COLO668 (cell line): ENCODE measurements around the gene KLLN.
"Not testable (repeated sequence)": the region's sequence is repeated elsewhere in the genome, so short reads cannot be mapped to it uniquely, and the experiment has no call there.

Experiments used
- DNase-seq: peaks from one replicate; lab custom pipeline; 2025; ENCODE audit not compliant: unreplicated experiment; lab: John Stamatoyannopoulos, UW

Gene KLLN

GRCh38 chr10:87863053-87863943 is at the start of gene KLLN, which contains the start of gene PTEN:
KLLN (minus strand) TSS chr10:87863533; CDS start chr10:87862487, 1,046 bp downstream.
PTEN (plus strand) TSS chr10:87863625; CDS start chr10:87864470, 845 bp downstream.
- DNase-seq = peak; percentile 88

DNA sequence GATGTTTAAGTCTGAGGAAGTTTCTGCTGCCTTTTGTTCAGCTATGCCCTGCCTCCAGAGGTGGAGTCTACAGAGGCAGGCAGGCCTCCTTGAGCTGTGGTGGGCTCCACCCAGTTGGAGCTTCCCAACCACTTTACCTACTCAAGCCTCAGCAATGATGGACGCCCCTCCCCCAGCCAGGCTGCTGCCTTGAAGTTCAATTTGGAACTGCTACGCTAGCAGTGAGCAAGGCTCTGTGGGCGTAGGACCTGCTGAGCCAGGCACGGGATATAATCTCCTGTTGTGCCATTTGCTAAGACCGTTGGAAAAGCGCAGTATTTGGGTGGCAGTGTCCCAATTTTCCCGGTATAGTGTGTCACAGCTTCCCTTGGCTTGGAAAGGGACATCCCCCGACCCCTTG is 40.1 kb upstream of the KLLN start:
- not testable (repeated sequence) for DNase-seq

DNA sequence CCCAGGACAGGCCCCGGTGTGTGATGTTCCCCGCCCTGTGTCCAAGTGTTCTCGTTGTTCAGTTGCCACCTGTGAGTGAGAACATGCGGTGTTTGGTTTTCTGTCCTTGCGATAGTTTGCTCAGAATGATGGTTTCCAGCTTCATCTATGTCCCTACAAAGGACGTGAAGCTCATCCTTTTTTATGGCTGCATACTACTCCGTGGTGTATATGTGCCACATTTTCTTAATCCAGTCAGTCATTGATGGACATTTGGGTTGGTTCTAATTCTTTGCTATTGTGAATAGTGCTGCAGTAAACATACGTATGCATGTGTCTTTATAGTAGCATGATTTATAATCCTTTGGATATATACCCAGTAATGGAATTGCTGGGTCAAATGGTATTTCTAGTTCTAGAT is 34.6 kb upstream of the KLLN start:
- not testable (repeated sequence) for DNase-seq

- no peak for DNase-seq
Observed at GRCh38 chr10:87896216-87896615, 32.9 kb upstream of the KLLN start.

- DNase-seq = no peak
Observed at GRCh38 chr10:87895430-87895829, 32.1 kb upstream of the KLLN start.

DNA sequence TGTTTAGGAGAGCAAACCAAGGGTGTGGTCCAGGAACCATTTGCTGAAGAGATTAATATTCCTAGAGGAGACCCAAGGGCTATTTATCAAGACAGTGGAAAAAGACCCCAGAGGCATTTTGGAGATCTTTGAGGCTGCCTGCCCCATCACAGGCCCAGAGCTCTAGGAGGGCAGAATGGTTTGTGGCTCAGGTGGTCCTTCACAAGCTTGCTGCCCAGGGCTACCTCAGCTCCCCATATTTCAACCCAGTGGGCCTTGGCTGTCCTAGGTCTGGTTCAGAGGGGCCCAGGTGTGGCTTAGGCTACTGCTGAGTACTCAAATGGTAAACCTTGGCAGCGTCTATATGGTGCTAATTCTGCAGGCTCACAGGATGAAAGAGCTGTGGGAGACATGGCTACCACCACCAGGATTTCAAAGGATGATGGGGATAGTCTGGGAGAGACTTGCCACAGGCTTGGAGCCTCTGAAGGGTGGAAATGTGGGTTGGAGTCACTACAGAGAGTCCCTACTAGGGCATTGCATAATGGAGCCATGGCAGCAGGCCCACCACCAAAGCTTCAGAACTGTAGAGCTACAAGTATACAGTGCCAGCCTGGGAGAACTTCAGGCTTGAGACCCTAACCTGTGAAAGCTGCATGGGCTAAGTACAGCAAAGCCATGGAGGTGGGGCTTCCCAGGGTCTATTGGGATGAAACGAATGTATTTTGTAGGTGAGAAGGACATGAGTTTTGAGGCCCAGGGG is 24.4 kb upstream of the KLLN start:
- no peak for DNase-seq

DNA sequence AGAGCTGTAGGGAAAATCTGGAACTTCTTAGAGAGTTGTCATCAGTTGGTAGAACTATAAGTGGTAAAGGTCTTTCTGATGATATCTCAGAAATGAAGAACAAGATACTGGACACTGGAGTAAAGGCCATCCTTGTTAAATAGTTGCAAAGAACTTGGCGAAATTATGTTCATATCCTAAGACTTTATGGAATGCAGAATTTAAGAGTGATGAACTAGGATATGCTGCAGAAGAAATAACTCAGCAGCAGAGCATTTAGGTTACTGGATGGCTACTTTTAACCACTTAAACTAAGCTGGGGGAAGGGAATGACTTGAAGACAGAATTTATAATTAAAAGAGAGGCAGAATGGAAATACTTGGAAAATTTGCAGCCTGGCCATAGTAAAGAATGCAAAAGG is 23.8 kb upstream of the KLLN start:
- no peak for DNase-seq

- no peak for DNase-seq
Observed at GRCh38 chr10:87886635-87887034, 23.3 kb upstream of the KLLN start.

DNA sequence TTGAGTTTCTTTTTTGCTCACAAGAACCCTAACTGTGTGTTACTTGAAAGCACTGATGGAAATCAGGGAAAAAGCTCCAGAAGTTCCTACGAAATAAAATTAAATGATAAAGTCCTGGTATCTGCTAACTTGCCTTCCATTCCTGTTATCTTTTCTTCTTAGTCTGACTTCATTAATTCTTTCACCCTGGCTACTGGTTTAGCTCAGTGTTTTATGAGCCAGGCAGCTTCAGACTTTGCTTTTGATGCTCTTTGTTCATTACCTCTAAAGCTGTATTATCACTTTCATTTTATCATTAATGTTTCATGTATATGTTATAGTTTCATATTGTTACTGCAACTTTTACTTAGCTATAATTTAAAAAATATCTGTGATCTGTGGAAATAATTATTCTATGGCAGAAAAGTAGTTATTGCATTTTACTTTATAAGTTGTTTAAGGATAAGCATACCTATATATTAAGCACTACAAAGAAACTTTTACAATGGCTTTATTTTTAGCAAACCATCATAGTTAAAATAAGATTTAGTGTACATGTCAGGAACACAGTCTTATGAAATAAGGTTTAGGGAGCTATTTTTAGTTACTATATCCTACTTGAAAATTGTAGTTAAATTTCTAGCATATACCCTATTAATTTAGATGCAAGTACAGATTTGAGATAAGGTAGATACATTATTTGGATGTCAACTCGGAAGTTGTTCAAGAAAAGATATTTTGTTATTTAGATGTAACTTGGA is 19.4 kb upstream of the KLLN start:
- DNase-seq = no peak

DNA sequence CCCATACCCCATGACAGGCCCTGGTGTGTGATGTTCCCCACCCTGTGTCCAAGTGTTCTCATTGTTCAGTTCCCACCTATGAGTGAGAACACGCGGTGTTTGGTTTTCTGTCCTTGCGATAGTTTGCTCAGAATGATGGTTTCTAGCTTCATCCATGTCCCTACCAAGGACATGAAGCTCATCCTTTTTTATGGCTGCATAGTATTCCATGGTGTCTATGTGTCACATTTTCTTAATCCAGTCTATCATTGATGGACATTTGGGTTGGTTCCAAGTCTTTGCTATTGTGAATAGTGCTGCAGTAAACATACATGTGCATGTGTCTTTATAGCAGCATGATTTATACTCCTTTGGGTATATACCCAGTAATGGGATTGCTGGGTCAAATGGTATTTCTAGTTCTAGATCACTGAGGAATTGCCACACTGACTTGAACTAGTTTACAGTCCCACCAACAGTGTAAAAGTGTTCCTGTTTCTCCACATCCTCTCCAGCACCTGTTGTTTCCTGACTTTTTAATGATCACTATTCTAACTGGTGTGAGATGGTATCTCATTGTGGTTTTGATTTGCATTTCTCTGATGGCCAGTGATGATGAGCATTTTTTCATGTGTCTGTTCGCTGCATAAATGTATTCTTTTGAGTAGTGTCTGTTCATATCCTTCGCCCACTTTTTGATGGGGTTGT is 18.2 kb upstream of the KLLN start:
- DNase-seq = not testable (repeated sequence)

DNA sequence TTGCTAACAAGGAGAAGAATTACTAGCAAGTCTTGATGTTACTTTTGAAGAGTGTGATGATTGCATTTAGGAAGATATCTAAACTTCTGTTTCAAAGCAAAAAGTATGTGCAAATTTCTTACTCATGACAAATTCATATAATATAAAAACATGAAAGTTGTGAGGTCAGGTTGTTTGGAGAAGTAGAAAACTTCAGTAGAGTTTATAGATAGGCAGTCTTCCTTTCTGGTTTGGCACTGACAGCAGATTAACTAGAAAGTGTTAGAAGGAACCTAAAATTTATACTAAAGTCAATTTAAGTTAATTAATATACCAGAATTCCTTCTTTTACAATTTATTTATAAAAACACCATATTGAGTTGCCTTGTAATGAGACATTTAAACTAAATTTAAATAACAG is 17.0 kb upstream of the KLLN start:
- no peak for DNase-seq

DNA sequence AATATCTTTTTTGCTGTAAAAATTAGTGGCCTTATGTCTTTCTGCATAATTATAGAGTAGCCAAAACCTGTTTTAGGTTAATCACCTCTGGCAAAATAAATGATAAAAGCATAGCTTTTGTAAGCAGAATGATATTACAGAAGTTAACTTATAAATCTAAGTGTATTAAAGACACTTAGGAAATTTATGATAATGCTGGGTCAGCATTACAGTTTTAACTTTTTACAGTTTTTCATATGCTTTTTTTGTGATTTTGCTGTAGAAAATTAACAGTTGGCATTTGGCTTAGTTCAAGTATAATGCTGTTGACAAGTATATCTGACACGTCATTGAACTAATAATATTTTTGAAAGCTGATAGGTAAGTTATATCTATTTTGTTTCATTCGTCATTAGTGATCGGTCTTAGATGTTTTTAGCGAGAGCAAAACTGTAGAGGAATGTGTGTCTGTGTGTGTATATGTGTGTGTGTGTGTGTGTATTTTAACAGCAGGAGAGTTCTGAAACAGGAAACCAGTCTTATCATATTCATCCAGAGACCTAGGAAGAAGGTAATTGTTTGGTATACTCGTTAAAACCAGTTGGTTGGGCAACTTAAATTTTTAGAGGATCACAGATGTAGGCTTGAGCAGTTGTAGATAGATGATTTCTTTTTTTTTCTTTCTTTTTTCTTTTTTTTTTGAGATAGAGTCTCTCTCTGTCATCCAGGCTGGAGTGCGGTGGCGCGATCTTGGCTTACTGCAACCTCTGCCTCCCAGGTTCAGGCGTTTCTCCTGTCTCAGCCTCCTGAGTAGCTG is 15.5 kb upstream of the KLLN start:
- no peak for DNase-seq

DNA sequence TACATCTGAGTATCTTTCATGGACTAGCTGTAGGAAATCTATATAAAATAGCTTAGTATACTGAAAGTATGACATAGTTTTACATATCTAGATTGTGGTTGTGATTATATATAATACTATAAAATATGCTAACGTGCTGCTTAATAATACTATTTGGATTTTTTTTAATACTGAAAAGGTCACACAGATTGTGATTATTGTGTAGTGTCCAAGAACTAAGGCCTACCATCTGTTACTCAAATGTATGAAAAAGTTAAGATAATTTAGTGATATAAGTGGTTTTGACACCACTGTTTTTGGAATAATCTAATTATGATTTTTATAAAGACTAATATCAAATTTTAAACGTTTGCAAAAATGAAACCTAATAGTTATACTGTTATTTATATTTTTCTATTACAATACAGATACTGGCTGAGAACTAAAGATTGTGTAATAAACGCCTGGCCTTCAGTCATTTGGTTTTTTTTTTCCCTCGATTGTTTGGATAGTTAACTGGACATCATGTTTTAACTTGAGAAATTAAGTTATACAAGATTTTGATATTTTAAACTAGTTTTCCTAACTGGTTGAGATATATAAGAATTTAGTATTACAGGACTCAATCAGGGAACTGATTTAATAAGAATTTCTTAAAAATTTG is 12.7 kb upstream of the KLLN start:
- no peak for DNase-seq

DNA sequence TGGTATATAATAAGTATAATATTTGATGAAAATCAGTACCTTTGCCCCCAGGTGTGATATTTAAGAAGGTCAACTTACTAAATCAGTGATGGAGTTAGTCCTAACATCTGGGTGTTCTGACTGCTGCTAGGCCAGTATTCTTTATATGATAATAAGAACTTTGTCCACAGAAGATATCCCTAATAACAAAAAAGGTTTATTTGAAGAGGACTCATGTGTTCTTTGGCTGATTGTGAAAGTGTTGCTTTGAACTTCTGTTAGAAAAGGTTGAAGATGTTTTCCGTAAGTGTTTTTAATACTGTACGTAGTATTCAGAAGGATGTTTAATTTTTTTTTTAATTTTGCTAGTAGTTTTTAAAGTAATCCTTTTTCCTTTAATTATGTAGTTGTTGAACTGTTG is 10.3 kb upstream of the KLLN start:
- DNase-seq = no peak

- no peak for DNase-seq
Observed at GRCh38 chr10:87872828-87873227, 9.5 kb upstream of the KLLN start.

- no peak for DNase-seq
Observed at GRCh38 chr10:87869773-87870551, 6.6 kb upstream of the KLLN start.

DNA sequence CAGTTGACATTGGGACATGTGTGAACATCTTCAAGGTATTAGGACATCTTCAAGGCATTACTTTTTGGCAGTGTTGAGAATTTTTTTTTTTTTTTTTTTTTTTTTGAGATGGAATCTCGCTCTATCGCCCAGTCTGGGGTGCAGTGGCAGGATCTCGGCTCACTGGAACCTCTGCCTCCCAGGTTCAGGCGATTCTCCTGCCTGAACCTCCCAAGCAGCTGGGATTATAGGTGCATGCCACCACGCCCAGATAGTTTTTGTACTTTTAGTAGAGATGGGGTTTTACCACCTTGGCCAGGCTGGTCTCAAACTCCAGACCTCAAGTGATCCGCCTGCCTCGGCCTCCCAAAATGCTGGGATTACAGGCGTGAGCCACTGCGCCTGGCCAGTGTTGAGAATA is 5.8 kb upstream of the KLLN start:
- DNase-seq = not testable (repeated sequence)

- no peak for DNase-seq
Observed at GRCh38 chr10:87868277-87868676, 4.9 kb upstream of the KLLN start.

GRCh38 chr10:87867453-87867852 is 4.1 kb upstream of the KLLN start:
- DNase-seq = no peak
